Frontal cortex (tissue), 4 donors: ENCODE data around the gene LMNTD2. TPM values are rescaled to one million over a fixed set of nuclear protein-coding genes. Genes with fewer than 3 reads are reported as not detected.

ENCODE experiments used
- DNase-seq, 2 donors: peaks; one replicate each; pipeline ENCODE4 v3.0.0; 2012; ENCODE audit warnings: low spot score in 2 of 2
- FAIRE-seq: peaks from 2 replicates; lab custom pipeline; 2012; peaks lifted over from hg19 to GRCh38; lab: Jason Lieb, UNC
- total RNA-seq: library from RNA; depleted of rRNA; stranded (reverse); fragments of >200 nt; gene quantifications from one replicate; pipeline ENCODE4 v1.2.3, GENCODE V29; 2014
- donor health status: control.
- donor health status: control.
- donor health status: control.

LMNTD2 gene
- total RNA-seq, 1 donor from 2014 or later: not detected

DNA sequence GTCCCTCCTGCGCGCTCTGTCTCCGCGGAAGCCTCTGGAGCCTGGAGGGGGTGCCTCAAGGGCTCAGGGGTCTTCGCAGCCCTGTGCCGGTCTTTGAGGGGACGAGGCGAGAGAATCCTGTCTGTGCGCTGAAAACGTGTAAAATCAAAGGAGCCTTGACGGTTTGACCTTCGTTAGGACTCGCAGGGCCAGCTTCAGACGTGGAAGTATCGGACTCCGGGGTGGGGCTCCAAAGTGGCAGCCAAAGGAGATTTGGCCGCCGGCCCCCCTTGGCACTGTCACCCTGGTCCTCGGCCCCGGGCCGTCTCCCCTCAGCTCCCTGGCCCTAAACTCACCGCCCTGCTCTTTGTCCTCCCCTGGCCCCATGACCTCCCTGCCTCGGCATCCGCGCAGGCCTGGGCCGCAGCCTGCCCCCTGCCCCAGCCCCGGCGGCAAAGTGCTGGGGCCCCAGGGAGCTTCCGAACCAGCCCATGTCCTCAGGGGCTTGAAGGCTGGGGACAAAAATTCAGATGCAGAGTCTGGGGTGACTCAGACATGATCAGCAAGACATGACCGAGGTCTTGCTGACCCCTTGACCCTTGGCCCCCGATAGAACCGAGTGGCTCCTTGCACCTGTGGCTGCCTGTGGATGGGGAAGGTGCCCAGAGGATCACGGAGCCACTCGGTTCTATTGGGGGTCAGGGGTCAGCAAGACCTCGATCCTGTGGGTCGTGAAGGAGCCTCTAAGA lies 8.8 kb upstream of the LMNTD2 start:
- no peak for FAIRE-seq
- DNase-seq: no peak

- peak; percentile 99 for DNase-seq
These were observed 8.0 kb upstream of the LMNTD2 start for GRCh38 chr11:568306-569157.

GRCh38 chr11:567629-568292 lies 7.2 kb upstream of the LMNTD2 start:
- FAIRE-seq (no peak), DNase-seq (no peak)

More at GRCh38 chr11:568306-569157, 8.0 kb upstream of the LMNTD2 start:
- FAIRE-seq: no peak

DNA sequence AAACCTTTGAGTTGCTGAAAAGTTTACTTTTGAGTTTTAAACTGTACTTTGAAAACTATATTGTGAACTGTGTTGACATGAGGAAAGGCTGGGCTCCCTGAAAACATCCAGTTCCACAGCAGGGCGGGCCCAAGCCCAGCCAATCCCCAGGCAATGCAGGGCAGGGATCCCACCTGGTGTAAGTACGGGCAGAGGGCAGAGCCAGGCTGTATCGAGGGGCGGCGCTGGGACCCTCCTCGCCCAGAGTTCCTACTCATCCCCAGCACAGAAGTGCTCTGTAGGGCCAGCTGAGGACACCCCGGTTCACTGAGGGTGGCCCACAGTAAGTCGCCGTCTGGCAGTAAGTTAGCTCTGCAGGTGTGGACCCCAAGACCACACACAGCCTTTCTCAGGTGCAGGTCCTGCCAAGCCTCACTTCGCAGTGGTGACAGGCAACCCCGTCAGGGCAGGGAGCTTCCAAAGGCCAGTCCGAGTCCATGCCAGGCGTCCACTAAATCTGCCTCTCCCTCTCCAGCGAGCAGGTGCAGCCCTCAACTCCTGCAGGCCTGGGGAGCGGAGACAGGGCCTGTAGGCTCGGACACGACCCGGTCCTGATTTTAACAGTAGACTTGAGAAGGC lies 6.6 kb upstream of the LMNTD2 start:
- FAIRE-seq (no peak), DNase-seq (no peak)

DNA sequence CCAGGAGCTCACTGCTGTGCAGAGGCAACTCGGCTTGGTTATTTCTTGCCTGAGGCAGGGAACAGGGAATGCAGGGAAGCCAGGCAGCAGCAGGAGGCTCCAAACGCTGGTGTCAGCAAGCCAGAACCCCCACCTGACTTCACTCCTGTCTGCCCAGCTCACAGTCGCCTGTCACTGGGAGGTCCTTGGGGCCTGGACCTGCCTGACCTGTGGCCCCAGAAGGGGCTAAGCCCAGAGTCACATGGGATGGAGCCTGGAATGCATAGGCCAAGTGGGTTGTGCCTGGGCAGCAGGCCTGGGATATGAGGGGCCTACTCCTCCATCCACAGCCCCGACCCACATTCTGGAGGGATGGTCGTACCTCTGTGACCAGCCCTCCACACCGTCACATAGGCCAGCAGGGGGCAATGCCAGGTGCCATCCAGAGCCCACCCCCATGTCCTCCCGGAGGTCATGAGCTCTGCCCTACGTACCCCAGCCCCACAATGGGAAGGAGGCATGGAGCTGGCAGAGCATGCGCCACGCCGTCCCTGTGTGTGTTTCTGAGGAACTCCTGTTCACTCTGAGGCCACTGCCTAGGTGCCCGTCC lies 5.5 kb upstream of the LMNTD2 start:
- FAIRE-seq (no peak), DNase-seq (no peak)

DNA sequence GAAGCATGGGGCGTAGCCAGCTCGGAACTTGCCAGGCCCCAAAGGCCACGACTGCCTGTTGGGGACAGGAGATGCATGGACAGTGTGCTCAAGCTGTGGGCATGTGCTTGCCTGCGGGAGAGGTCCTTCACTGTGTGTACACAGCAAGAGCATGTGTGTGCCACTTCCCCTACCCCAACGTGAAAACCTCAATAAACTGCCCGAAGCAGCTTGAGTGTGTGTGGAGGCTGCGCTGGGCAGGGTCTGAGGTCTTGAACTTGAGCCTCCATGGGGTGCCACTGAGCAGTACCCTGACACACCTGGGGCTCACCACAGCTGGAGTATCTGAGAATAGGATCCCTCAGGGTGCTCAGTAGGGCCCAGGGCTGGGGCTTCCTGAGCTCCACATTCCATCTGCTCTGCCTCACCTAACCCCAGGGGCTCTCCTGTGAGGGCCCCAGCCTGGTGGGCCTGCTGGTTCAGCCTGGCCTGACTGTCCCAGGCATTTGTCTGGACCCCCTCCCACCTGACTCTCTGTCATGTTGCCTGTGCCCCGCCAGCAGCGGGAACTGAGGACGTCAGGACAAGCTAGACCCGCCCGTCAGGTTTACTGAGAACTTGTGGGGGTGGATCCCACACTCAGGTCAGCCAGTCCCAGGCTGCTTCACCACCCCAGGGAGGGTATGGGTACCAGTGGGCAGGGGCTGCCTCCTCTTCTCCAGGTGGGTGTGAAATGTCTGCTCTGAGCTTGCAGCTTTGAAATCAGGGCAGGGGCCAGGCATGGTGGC lies 3.5 kb upstream of the LMNTD2 start:
- DNase-seq: no peak
- no peak for FAIRE-seq

DNA sequence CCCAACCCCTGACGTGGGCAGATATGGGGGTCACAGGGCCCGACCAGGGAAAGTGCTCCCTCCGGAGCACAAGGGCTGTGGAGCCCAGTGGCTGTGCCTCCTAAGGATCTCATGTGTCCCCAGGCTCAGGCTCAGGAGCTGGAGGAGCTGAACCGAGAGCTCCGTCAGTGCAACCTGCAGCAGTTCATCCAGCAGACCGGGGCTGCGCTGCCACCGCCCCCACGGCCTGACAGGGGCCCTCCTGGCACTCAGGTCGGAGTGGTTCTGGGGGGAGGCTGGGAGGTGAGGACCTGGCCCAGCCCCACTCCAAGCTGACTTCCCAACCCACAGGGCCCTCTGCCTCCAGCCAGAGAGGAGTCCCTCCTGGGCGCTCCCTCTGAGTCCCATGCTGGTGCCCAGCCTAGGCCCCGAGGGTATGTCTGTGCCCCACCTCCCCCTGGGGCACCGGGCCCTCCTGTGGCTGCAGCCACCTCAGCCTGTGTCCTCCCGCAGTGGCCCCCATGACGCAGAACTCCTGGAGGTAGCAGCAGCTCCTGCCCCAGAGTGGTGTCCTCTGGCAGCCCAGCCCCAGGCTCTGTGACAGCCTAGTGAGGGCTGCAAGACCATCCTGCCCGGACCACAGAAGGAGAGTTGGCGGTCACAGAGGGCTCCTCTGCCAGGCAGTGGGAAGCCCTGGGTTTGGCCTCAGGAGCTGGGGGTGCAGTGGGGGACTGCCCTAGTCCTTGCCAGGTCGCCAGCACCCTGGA lies 2.7 kb upstream of the LMNTD2 start:
- FAIRE-seq (no peak), DNase-seq (no peak)

DNA sequence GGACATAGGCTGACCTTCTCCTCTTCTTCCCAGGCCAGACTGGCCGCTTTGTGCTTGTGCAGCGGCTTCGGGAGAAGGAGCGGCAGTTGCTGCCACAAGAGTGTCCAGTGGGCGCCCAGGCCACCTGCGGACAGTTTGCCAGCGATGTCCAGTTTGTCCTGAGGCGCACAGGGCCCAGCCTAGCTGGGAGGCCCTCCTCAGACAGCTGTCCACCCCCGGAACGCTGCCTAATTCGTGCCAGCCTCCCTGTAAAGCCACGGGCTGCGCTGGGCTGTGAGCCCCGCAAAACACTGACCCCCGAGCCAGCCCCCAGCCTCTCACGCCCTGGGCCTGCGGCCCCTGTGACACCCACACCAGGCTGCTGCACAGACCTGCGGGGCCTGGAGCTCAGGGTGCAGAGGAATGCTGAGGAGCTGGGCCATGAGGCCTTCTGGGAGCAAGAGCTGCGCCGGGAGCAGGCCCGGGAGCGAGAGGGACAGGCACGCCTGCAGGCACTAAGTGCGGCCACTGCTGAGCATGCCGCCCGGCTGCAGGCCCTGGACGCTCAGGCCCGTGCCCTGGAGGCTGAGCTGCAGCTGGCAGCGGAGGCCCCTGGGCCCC lies 1.6 kb upstream of the LMNTD2 start:
- DNase-seq (no peak), FAIRE-seq (no peak)

- FAIRE-seq: no peak
These were observed 838 bp upstream of the LMNTD2 start for GRCh38 chr11:561148-562003.

GRCh38 chr11:559712-560304 lies 730 bp downstream of the LMNTD2 start:
- no peak for FAIRE-seq
- DNase-seq: no peak

More at GRCh38 chr11:561148-562003, 838 bp upstream of the LMNTD2 start:
- peak in 1 of 2 donors; percentile 54 for DNase-seq

DNA sequence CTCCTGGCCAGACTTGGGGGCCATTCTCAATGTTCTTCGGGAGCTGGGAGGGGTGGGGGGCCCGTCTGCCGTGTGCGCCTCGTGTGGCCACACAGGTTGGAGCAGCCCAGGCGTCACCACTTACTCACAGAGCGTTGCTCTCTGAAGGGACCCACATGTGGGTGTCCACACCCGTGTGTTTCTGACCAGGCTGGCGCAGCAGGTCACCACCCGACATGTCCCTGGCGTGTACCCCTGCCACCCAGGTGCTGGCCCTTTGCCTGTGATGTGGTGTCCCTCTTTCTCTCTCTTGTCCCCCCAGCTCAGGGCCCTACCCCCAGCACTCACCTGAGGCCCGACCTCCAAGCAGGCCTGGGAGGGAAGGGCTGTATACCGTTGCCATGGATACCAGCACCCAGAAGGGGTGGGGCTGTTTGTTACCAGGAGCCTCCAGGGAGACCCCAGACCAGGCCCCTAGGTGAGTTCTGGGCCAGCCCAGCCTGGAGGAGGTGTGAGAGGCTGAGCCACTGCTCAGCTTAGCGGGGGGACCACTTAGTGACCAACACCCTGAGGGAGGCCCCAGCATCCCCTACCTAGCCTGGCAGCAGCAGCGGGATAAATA lies 1.4 kb downstream of the LMNTD2 start:
- FAIRE-seq (no peak), DNase-seq (no peak)

DNA sequence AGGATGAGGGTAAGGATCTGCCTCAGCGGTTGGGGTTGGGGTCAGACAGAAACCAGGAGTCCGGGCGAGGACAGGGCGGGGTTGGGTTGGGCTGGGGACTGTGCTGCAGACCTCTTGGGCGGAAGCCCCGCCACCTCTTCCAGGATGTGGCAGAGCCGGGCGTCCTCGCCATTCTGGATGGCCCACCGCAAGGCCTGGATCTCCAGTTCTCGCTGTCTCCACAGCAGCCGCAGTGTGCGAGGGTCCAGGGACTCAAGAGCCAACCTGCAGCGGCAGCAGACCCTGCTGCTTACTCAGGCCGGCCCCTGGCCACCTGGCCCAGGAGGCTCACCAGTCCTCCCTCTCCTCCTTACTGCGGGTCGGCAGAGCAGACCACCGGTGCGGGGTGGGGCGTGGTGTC lies 2.0 kb downstream of the LMNTD2 start:
- no peak for DNase-seq
- FAIRE-seq: no peak

- FAIRE-seq (no peak), DNase-seq (no peak)
These were observed 3.0 kb downstream of the LMNTD2 start for GRCh38 chr11:557328-558132.

DNA sequence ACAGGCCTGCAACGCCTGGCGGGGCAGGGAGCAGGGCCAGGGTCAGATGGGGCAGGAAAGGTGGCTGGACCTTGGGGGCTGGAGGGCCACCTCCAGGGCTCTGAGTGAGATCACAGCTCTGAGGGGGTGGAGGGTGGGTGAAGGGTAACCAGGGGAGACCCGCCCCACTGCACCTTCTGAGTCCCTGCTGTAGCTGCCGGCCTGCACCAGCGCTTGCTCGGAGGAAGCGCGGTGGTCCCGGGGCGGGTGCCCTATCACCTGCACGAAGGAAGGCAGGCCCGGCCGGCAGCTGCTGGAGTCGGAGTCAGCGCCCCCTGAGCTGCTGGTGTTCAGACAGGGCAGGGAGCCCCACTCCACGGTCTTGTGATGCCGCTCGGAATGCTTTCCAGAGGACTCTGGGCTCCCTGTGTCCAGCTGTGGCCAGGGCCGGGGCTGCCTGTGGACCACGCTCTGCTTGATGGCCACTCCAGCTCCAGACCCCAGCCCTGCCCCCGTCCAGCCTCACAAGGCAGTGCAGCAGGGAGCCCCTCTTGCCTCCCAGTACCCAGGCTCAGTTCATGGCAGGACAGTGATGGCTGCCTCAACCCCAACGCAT lies 3.8 kb downstream of the LMNTD2 start:
- FAIRE-seq: no peak

More for the DNA sequence above, 3.8 kb downstream of the LMNTD2 start:
- DNase-seq: no peak
